Anterior cingulate cortex (tissue), 58 donors: ENCODE data around the gene EEPD1.
A peak's percentile ranks its signal among the peaks of the same experiment; 100 is the strongest.
"Not testable (repeated sequence)": the region's sequence is repeated elsewhere in the genome, so short reads cannot be mapped to it uniquely, and the experiment has no call there.

Experiments
- DNase-seq, 58 donors: peaks; one replicate each; lab custom pipeline; 2025; lab: John Stamatoyannopoulos, UW

Gene EEPD1

GRCh38 chr7:36238138-36238537 is 85.1 kb downstream of the EEPD1 start:
- DNase-seq, result no peak

- DNase-seq, result not testable (repeated sequence)
Observed at GRCh38 chr7:36243356-36243755, 90.3 kb downstream of the EEPD1 start.

GRCh38 chr7:36244001-36244400 is 90.9 kb downstream of the EEPD1 start:
- not testable (repeated sequence) for DNase-seq

GRCh38 chr7:36244429-36244828 is 91.4 kb downstream of the EEPD1 start:
- DNase-seq, result peak in 1 of 58 donors; percentile 5

GRCh38 chr7:36245684-36246299 is 92.7 kb downstream of the EEPD1 start:
- DNase-seq, result no peak

GRCh38 chr7:36249091-36249490 is 96.0 kb downstream of the EEPD1 start:
- no peak for DNase-seq

- DNase-seq, result no peak
Observed at GRCh38 chr7:36253699-36254098, 100.6 kb downstream of the EEPD1 start.

GRCh38 chr7:36258510-36259259 is 105.6 kb downstream of the EEPD1 start:
- peak in 28 of 58 donors; percentile 19 to 74 (median 44) for DNase-seq

GRCh38 chr7:36260481-36260880 is 107.4 kb downstream of the EEPD1 start:
- DNase-seq, result no peak

GRCh38 chr7:36261019-36261754 is 108.1 kb downstream of the EEPD1 start:
- no peak for DNase-seq

- DNase-seq, result no peak
Observed at GRCh38 chr7:36262309-36263094, 109.4 kb downstream of the EEPD1 start.

- no peak for DNase-seq
Observed at GRCh38 chr7:36263095-36263484, 110.0 kb downstream of the EEPD1 start.

GRCh38 chr7:36264123-36264801 is 111.2 kb downstream of the EEPD1 start:
- peak in 7 of 58 donors; percentile 16 to 35 (median 27) for DNase-seq

GRCh38 chr7:36264913-36265516 is 112.0 kb downstream of the EEPD1 start:
- no peak for DNase-seq

GRCh38 chr7:36265680-36266079 is 112.6 kb downstream of the EEPD1 start:
- peak in 2 of 58 donors; percentile 24 for DNase-seq

- DNase-seq, result no peak
Observed at GRCh38 chr7:36266190-36266589, 113.1 kb downstream of the EEPD1 start.

GRCh38 chr7:36266683-36267082 is 113.6 kb downstream of the EEPD1 start:
- no peak for DNase-seq

- no peak for DNase-seq
Observed at GRCh38 chr7:36272211-36272566, 119.1 kb downstream of the EEPD1 start.

GRCh38 chr7:36272567-36273269 is 119.7 kb downstream of the EEPD1 start:
- no peak for DNase-seq
